Measurements from ENCODE around the gene CPED1. TPM values are rescaled to one million over a fixed set of nuclear protein-coding genes. Genes with fewer than 3 reads are reported as not detected.

Gene CPED1
- total RNA-seq, 2 donors from 2014 or later: 5.3 to 7.3 TPM

DNA sequence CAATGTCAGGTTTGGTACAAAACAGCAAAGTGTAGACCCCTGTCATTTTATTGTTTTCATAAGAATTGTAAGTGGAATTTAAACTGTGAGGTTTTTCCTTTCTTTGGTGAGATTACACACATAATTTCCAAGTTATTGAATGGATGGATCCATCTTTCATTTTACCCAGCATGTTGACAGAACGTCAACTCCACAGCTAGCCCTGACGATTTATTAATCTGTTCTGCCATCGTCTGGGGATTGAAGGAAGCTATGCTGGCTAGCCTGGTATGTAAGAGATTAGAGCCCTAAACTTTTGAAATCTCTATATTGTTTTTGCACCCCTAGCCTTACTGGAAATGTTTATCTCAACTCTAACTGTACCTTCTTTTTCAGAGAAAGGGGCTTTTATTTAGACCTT is 348.9 kb downstream of the CPED1 start:
- ATAC-seq (no peak), DNase-seq (no peak)
- Histone ChIP-seq H3K4me1 (no peaks in the 10 kb centered on the region), H3K27ac (no peak overlapping the region), H3K27me3 (no peaks in the 10 kb centered on the region), H3K4me3 (no peak overlapping the region), H3K9me3 (no peaks in the 10 kb centered on the region), H3K36me3 (replicated peaks in 1 of 2; ENCODE audit: insufficient read depth in 1 of 2, low read depth in 2 of 2) (no peaks in the 10 kb centered on the region)
- intact Hi-C loops (cut with DNase I): loop anchor here (10.0 kb wide), 1 partner anchor 223 kb away; no protein-coding TSS in a partner anchor
- 2 to 6% methylated on average over 3 of the region's 3 CpGs for WGBS, 2 donors
- TF ChIP-seq, protein P1, sequence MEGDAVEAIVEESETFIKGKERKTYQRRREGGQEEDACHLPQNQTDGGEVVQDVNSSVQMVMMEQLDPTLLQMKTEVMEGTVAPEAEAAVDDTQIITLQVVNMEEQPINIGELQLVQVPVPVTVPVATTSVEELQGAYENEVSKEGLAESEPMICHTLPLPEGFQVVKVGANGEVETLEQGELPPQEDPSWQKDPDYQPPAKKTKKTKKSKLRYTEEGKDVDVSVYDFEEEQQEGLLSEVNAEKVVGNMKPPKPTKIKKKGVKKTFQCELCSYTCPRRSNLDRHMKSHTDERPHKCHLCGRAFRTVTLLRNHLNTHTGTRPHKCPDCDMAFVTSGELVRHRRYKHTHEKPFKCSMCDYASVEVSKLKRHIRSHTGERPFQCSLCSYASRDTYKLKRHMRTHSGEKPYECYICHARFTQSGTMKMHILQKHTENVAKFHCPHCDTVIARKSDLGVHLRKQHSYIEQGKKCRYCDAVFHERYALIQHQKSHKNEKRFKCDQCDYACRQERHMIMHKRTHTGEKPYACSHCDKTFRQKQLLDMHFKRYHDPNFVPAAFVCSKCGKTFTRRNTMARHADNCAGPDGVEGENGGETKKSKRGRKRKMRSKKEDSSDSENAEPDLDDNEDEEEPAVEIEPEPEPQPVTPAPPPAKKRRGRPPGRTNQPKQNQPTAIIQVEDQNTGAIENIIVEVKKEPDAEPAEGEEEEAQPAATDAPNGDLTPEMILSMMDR (IDR thresholded peaks at IDR 0.05): peak in 4 of 7 experiments; percentile 21 to 37 (median 30)
- no peak for TF ChIP-seq POLR2A (IDR thresholded peaks at IDR 0.05)

DNA sequence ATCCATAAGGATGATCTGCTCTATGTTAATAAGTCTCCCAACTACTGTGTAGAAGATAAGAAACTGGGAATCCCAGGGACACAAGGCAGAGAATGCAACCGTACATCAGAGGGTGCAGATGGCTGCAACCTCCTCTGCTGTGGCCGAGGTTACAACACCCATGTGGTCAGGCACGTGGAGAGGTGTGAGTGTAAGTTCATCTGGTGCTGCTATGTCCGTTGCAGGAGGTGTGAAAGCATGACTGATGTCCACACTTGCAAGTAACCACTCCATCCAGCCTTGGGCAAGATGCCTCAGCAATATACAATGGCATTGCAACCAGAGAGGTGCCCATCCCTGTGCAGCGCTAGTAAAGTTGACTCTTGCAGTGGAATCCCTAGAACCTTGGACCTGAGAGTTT is 350.6 kb downstream of the CPED1 start:
- DNase-seq (no peak), ATAC-seq (no peak)
- TF ChIP-seq POLR2A (IDR thresholded peaks at IDR 0.05): no peak
- TF ChIP-seq, protein P1 (IDR thresholded peaks at IDR 0.05): no peak
- H3K9me3 ChIP-seq: no peaks in the 10 kb centered on the region
- WGBS, 2 donors: 64 to 73% methylated on average over 5 of the region's 5 CpGs
- H3K27ac ChIP-seq: no peak overlapping the region
- no peaks in the 10 kb centered on the region for H3K4me1 ChIP-seq
- no peaks in the 10 kb centered on the region for H3K27me3 ChIP-seq
- no peaks in the 10 kb centered on the region for H3K36me3 ChIP-seq (replicated peaks in 1 of 2; ENCODE audit: insufficient read depth in 1 of 2, low read depth in 2 of 2)
- intact Hi-C loops (cut with DNase I): loop anchor here (10.0 kb wide), 1 partner anchor 224 kb away; no protein-coding TSS in a partner anchor
- H3K4me3 ChIP-seq: no peak overlapping the region

DNA sequence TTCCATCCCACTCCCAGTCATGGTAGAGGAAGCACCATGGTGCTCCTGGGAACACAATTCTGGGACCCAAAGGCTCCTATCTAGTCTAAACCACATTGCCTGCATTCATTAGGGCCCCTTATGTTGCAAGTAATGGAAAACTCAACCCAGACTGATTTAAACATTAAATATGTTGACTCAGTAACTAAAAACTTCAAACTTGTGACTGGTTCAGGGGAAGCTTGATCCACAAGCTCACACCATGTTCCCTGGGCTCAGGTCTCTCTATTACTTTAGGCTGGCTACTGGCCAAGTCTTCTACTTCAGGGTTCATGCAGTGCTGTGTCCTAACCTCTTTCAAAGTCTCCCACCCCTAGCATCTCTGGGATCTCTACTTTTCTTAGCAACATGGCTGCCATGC is 353.4 kb downstream of the CPED1 start:
- Histone ChIP-seq H3K36me3 (replicated peaks in 1 of 2; ENCODE audit: insufficient read depth in 1 of 2, low read depth in 2 of 2) (no peaks in the 10 kb centered on the region), H3K9me3 (no peaks in the 10 kb centered on the region), H3K4me3 (no peak overlapping the region), H3K4me1 (no peaks in the 10 kb centered on the region), H3K27ac (no peak overlapping the region), H3K27me3 (no peaks in the 10 kb centered on the region)
- DNase-seq: no peak
- intact Hi-C loops (cut with DNase I): no loop called here
- no peak for ATAC-seq
- no peak for TF ChIP-seq POLR2A (IDR thresholded peaks at IDR 0.05)
- TF ChIP-seq, protein P1 (IDR thresholded peaks at IDR 0.05): no peak

DNA sequence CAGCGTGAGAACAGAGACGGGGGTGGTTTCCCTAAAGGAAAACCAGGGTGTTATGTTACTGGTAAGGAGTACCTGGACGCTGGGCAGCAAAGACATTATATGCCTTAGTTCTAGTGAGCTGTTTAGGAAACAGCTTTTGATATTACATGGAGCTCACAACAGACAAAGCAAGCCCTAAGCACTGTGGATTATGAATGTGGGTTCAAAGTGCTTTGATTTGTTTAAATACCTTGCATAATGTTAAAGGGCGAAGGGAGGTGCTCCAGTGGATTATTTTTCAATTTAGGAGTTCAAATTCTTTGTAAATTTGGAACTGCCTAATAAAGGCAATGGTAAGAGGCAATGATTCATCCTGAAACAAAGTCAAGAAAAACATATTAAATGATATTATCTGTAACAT is 354.1 kb downstream of the CPED1 start:
- no peak for ATAC-seq
- Histone ChIP-seq H3K36me3 (replicated peaks in 1 of 2; ENCODE audit: insufficient read depth in 1 of 2, low read depth in 2 of 2) (no peaks in the 10 kb centered on the region), H3K27me3 (no peaks in the 10 kb centered on the region), H3K9me3 (no peaks in the 10 kb centered on the region), H3K4me1 (no peaks in the 10 kb centered on the region), H3K4me3 (no peak overlapping the region), H3K27ac (no peak overlapping the region)
- no peak for DNase-seq
- TF ChIP-seq, protein P1 (IDR thresholded peaks at IDR 0.05): no peak
- no peak for TF ChIP-seq POLR2A (IDR thresholded peaks at IDR 0.05)
- 89 to 94% methylated on average over 4 of the region's 4 CpGs for WGBS, 2 donors
- intact Hi-C loops (cut with DNase I): no loop called here

- no peak overlapping the region for H3K4me3 ChIP-seq
- no peaks in the 10 kb centered on the region for H3K36me3 ChIP-seq (replicated peaks in 1 of 2; ENCODE audit: insufficient read depth in 1 of 2, low read depth in 2 of 2)
- H3K4me1 ChIP-seq: no peaks in the 10 kb centered on the region
- H3K27me3 ChIP-seq: no peaks in the 10 kb centered on the region
- no peak overlapping the region for H3K27ac ChIP-seq
- no peaks in the 10 kb centered on the region for H3K9me3 ChIP-seq
- ATAC-seq (no peak), DNase-seq (no peak)
- whole genome bisulfite sequencing, 2 donors: 58 to 77% methylated on average over 3 of the region's 3 CpGs
- intact Hi-C loops (cut with DNase I): no loop called here
- TF ChIP-seq, protein P1 (IDR thresholded peaks at IDR 0.05): no peak
- TF ChIP-seq POLR2A (IDR thresholded peaks at IDR 0.05): no peak
Observed at GRCh38 chr7:121343302-121343701, 354.8 kb downstream of the CPED1 start.

Measured in body of pancreas (tissue), 4 donors.